ENCODE data around the gene MDK. TPM values are rescaled to one million over a fixed set of nuclear protein-coding genes. Genes with fewer than 3 reads are reported as not detected.

The MDK gene
- total RNA-seq (2014; rRNA removed) = 184 and 234 TPM in 2 replicates
- polyA plus RNA-seq (2012) = 272 TPM

- no peak for DNase-seq (ENCODE audit: low read depth)
Measured at GRCh38 chr11:46381048-46381818, at the start of gene MDK. MDK (plus strand) TSS chr11:46381669; CDS start chr11:46382058, 389 bp downstream.

GRCh38 chr11:46332093-46332567 is 49.3 kb upstream of the MDK start:
- no peak for DNase-seq (ENCODE audit: low read depth)

GRCh38 chr11:46332568-46333393 is 48.7 kb upstream of the MDK start:
- DNase-seq (ENCODE audit: low read depth) = no peak

GRCh38 chr11:46333394-46333947 is 48.0 kb upstream of the MDK start:
- no peak for DNase-seq (ENCODE audit: low read depth)

- no peak for DNase-seq (ENCODE audit: low read depth)
Measured at GRCh38 chr11:46334211-46334610, 47.3 kb upstream of the MDK start.

- DNase-seq (ENCODE audit: low read depth) = no peak
Measured at GRCh38 chr11:46335271-46335670, 46.2 kb upstream of the MDK start.

- no peak for DNase-seq (ENCODE audit: low read depth)
Measured at GRCh38 chr11:46335890-46336562, 45.4 kb upstream of the MDK start.

GRCh38 chr11:46336563-46337180 is 44.8 kb upstream of the MDK start:
- DNase-seq (ENCODE audit: low read depth) = peak; percentile 55

- no peak for DNase-seq (ENCODE audit: low read depth)
Measured at GRCh38 chr11:46337626-46338345, 43.7 kb upstream of the MDK start.

- DNase-seq (ENCODE audit: low read depth) = no peak
Measured at GRCh38 chr11:46338636-46338987, 42.9 kb upstream of the MDK start.

- no peak for DNase-seq (ENCODE audit: low read depth)
Measured at GRCh38 chr11:46338988-46339666, 42.3 kb upstream of the MDK start.

- DNase-seq (ENCODE audit: low read depth) = no peak
Measured at GRCh38 chr11:46339816-46340215, 41.7 kb upstream of the MDK start.

- DNase-seq (ENCODE audit: low read depth) = no peak
Measured at GRCh38 chr11:46341454-46341853, 40.0 kb upstream of the MDK start.

GRCh38 chr11:46342239-46342638 is 39.2 kb upstream of the MDK start:
- DNase-seq (ENCODE audit: low read depth) = no peak

- no peak for DNase-seq (ENCODE audit: low read depth)
Measured at GRCh38 chr11:46343520-46343919, 37.9 kb upstream of the MDK start.

- no peak for DNase-seq (ENCODE audit: low read depth)
Measured at GRCh38 chr11:46345131-46345597, 36.3 kb upstream of the MDK start.

- no peak for DNase-seq (ENCODE audit: low read depth)
Measured at GRCh38 chr11:46345881-46346484, 35.5 kb upstream of the MDK start.

GRCh38 chr11:46346886-46347636 is 34.4 kb upstream of the MDK start, which contains the start of gene DGKZ:
DGKZ (plus strand) TSS chr11:46347463; CDS start chr11:46347660, 197 bp downstream.
- peak; percentile 71 for DNase-seq (ENCODE audit: low read depth)
